Stimulated activated CD4-positive, alpha-beta T cell treated with anti-CD3 and anti-CD28 coated beads, Interleukin-12 subunit alpha, Interleukin-12 subunit beta, amount 100 ng/mL, for 4 hours (primary cell): ENCODE results near the gene MAIP1.

Experiments
- DNase-seq: peaks from one replicate; pipeline ENCODE4 v3.0.0-alpha.2; 2020

The MAIP1 gene

GRCh38 chr2:199951023-199951422, 4.4 kb upstream of the MAIP1 start:
- DNase-seq, result no peak

- no peak for DNase-seq
Measured at GRCh38 chr2:199955007-199955338, 409 bp upstream of the MAIP1 start.

- no peak for DNase-seq
Measured at GRCh38 chr2:199956062-199956380, 639 bp downstream of the MAIP1 start.

- no peak for DNase-seq
Measured at GRCh38 chr2:199958014-199958413, 2.6 kb downstream of the MAIP1 start.

- DNase-seq, result no peak
Measured at GRCh38 chr2:199962203-199962602, 6.8 kb downstream of the MAIP1 start.

GRCh38 chr2:199966405-199966804, 11.0 kb downstream of the MAIP1 start:
- no peak for DNase-seq

- no peak for DNase-seq
Measured at GRCh38 chr2:199966976-199967375, 11.6 kb downstream of the MAIP1 start.

- DNase-seq, result no peak
Measured at GRCh38 chr2:199968126-199968525, 12.7 kb downstream of the MAIP1 start.

- no peak for DNase-seq
Measured at GRCh38 chr2:199972088-199972626, 16.8 kb downstream of the MAIP1 start.

- DNase-seq, result no peak
Measured at GRCh38 chr2:199973703-199974102, 18.3 kb downstream of the MAIP1 start.

GRCh38 chr2:199975273-199975895, 20.0 kb downstream of the MAIP1 start:
- no peak for DNase-seq

GRCh38 chr2:199977984-199978415, 22.6 kb downstream of the MAIP1 start:
- DNase-seq, result no peak

- DNase-seq, result no peak
Measured at GRCh38 chr2:199979398-199979797, 24.0 kb downstream of the MAIP1 start.

- DNase-seq, result peak; percentile 87
Measured at GRCh38 chr2:199979832-199980628, 24.6 kb downstream of the MAIP1 start.

- no peak for DNase-seq
Measured at GRCh38 chr2:199982126-199982843, 26.9 kb downstream of the MAIP1 start.

GRCh38 chr2:199983534-199983933, 28.2 kb downstream of the MAIP1 start:
- no peak for DNase-seq

- DNase-seq, result no peak
Measured at GRCh38 chr2:199984159-199984558, 28.8 kb downstream of the MAIP1 start.

GRCh38 chr2:199984755-199985154, 29.4 kb downstream of the MAIP1 start:
- no peak for DNase-seq

GRCh38 chr2:199985625-199986207, 30.3 kb downstream of the MAIP1 start:
- peak; percentile 32 for DNase-seq

GRCh38 chr2:199987586-199987985, 32.2 kb downstream of the MAIP1 start:
- no peak for DNase-seq

GRCh38 chr2:199988151-199988550, 32.8 kb downstream of the MAIP1 start:
- no peak for DNase-seq

- no peak for DNase-seq
Measured at GRCh38 chr2:199989822-199990221, 34.4 kb downstream of the MAIP1 start.

GRCh38 chr2:199991691-199992090, 36.3 kb downstream of the MAIP1 start:
- no peak for DNase-seq

- no peak for DNase-seq
Measured at GRCh38 chr2:199992296-199992695, 36.9 kb downstream of the MAIP1 start.
